Activated CD8-positive, alpha-beta memory T cell treated with anti-CD3 and anti-CD28 coated beads for 36 hours (primary cell): ENCODE measurements around the gene HHATL. TPM values are rescaled to one million over a fixed set of nuclear protein-coding genes. Genes with fewer than 3 reads are reported as not detected.

Source experiments
- CTCF ChIA-PET: fragments of 350-600 bp; sonication (Branson Sonifier 250); formaldehyde crosslinking; loops from one replicate; lab custom pipeline; 2021; ENCODE audit warnings: antibody characterized with exemption; lab: Charles Lee
- POLR2A ChIA-PET: fragments of 350-600 bp; sonication (Branson Sonifier 250); formaldehyde crosslinking; loops from one replicate; lab custom pipeline; 2021; ENCODE audit warnings: antibody characterized with exemption; lab: Charles Lee
- total RNA-seq, 2 experiments: library from RNA; stranded (reverse); gene quantifications; one replicate each; pipeline ENCODE4 v1.2.3, GENCODE V29; 2021

The HHATL gene
- total RNA-seq, 2 experiments from 2014 or later = not detected

DNA sequence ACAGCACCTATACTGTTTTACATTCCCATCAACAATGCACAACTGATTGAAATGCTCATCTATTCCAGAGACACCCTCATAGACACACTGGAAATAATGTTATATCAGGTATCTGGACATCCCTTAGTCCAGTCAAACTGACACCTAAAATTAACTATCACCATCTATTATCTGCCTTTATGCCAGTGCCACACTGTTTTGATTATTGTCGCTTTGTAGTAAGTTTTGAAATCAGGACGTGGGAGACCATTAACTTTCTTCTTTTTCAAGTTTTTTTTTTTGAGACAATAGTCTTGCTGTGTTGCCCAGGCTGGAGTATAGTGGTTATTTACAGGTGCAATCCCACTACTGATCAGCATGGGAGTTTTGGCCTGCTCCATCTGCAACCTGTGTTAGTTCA is 26.7 kb downstream of the HHATL start:
- ChIA-PET CTCF (no interaction called here), POLR2A (no interaction called here)

GRCh38 chr3:42674146-42674545 is 28.5 kb downstream of the HHATL start:
- POLR2A ChIA-PET = no interaction called here

DNA sequence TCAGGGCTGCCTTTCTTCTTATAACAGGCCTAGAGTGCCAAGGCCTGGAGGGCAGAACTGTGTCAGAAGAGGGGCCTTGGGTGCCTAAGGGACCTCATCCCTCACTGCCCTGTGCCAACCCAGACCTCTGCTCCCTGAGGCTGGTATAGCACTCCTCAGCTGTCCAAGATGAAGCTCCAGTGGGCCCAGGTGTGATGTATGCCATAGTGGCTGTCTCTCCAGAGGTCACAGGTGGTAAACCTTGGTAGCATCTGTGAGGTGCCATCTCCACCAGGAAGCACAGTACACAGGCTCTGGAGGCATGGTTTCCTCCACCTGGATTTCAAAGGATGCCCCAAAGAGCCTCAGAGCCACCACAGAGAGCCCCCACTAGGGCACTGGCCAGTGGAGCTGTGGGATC is 29.5 kb downstream of the HHATL start:
- CTCF ChIA-PET = no interaction called here
- POLR2A ChIA-PET = no interaction called here

More at GRCh38 chr3:42674146-42674545, 28.5 kb downstream of the HHATL start:
- CTCF ChIA-PET = no interaction called here

- CTCF ChIA-PET = no interaction called here
- POLR2A ChIA-PET = no interaction called here
Measured at GRCh38 chr3:42672515-42672914, 30.1 kb downstream of the HHATL start.

- ChIA-PET POLR2A (no interaction called here), CTCF (no interaction called here)
Measured at GRCh38 chr3:42670670-42671069, 31.9 kb downstream of the HHATL start.

GRCh38 chr3:42670051-42670576 is 32.5 kb downstream of the HHATL start:
- POLR2A ChIA-PET = no interaction called here
- CTCF ChIA-PET = interaction anchor here (0.9 kb wide), 1 partner anchor 168 kb away, joined by 3 read pairs; the partner anchor contains the start of gene VIPR1

DNA sequence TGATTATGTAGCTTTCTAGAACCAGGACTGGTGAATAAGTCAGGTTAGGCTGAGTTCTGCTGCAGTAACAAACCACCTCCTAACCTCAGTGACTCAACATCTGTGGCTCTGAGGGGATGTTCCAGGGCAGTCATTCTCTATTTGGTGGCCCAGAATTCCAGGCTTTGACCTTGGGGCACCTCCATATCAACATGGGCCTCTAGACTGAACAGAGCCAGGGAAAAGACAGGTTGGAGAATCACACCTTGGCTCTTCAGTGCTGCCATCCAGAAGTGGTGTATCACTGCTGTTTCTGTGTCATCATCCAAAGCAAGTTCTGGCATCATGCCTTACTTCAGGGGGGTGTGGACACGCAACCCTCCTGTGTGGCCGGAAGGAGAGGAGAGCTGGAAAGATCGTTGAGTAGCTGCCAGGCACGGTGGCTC is 33.8 kb downstream of the HHATL start:
- CTCF ChIA-PET = no interaction called here
- POLR2A ChIA-PET = no interaction called here

DNA sequence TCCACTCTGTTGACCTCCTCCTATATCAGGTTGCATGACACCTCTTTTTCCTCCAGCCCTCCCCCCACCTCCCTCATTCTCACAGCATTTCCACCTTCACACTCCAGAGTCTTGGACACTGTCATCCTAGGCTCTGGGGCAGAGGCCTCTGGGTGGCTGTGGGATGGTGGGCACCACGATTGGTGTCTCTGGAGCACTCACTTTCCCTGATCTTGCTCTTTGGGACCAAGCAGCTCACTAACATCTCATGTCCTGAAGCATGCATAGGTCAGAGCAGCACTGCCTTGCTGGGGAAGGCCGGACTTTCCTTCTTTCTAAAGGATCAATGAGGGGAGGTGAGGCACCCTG is 34.2 kb downstream of the HHATL start:
- ChIA-PET POLR2A (no interaction called here), CTCF (no interaction called here)

DNA sequence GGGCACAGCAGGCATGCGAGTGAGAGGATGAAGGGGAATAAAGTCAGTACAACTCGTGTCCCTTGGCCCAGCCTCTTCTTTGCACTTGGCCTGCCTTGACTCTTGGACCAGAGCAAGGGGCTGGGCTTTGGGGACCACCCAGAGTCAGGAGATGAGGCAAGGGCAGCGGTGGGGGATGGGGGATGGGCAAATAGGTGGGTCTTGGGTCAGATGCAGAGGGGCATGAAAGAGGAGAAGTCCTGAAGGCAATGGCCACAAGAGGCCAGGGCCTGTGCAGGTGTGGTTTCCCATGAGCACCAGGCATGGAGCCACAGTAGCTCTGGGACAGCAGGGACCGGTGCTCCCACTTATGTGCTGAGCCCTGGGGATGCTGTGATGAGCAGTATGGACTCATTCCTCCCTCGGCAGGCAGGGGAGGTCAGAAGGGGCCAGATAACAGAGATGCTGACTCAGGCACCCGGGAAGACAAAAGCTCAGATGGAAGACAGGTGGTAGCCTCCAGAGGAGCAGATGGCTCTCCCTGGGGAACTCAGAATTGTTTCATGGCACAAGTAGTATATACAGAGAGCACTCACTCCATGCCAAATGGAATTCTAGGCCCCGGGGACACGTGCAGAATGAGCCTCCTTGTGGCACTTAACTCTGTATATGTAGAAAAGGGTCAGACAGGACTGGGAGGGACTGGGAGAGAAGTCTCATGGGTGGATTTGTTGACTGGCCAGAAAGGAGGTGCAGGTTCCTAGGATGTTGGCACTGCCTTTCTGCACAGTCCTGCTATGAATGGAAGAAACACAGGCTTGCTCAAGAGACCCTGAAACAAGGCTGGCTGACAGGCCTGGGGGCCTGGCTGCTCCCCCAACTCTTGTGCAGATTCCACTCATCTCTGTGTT is 34.8 kb downstream of the HHATL start:
- ChIA-PET POLR2A (no interaction called here), CTCF (no interaction called here)

GRCh38 chr3:42667096-42667522 is 35.5 kb downstream of the HHATL start:
- ChIA-PET POLR2A (no interaction called here), CTCF (interaction anchor here (1.5 kb wide), 1 partner anchor 77 kb away, joined by 4 read pairs; no protein-coding TSS in a partner anchor)

DNA sequence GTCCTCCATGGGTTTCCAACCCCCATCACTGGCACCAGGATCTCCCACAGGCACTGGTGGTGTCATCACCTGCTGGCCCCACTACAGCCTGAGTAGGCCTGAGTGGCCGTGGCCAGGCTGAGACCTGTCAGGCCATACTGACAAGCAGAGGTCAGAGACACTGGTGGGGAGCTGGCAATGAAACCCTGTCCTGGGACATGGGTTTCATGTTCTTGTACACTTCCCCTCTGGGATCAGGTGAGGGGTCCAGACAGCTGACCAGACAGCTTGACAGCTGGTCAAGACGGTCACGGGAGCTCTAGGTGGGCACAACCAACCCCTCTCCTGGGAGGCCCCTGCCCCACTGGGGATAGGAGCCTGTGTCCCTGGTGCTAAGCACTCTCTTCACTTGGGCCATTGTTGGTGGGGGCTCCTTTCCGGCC is 36.0 kb downstream of the HHATL start:
- CTCF ChIA-PET = interaction anchor here (1.5 kb wide), 1 partner anchor 77 kb away, joined by 4 read pairs; no protein-coding TSS in a partner anchor
- POLR2A ChIA-PET = no interaction called here

GRCh38 chr3:42666022-42666421 is 36.6 kb downstream of the HHATL start:
- ChIA-PET CTCF (interaction anchor here (1.5 kb wide), 1 partner anchor 78 kb away, joined by 4 read pairs; no protein-coding TSS in a partner anchor), POLR2A (no interaction called here)

DNA sequence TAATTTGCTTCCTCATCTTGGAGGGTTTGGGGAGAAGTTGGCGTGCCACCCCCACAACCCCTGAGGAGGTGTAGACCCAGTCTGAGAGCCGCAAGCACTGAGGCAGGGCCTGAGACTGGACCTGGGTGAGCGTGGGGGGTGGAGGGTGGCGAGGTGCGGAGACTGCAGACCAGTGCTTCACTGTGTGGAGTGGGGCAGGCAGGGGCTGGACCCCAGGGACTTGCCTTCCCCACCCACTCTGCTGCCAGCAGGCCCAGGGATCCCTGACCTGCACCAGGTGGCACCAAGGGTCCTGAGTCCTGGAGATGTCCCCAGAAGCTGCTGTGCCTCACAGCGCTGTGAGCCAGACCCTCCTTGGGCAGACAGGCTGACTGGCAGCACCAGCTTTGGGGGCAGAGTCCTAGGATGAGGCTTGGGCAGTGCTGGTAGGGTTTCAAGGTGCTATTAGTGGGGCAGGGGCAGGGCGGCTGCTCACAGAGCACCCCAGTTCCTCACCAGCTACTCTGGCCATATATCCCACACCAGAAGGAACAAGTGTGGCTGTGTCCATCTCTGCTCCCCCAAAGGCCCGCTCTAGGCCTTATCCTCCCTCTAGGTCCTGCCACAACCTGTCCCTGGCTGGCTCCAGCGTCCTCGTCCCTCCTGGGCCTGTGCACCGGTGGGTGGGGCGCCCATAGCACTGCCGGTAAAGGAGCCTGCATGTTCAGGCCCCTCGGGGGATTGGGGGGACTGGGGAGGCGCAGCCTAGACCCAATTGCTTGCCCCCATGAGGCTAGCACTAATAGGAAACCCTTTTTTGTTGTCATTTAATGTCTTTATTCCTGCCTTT is 37.3 kb downstream of the HHATL start:
- ChIA-PET CTCF (interaction anchor here (1.5 kb wide), 1 partner anchor 79 kb away, joined by 4 read pairs; no protein-coding TSS in a partner anchor), POLR2A (no interaction called here)

DNA sequence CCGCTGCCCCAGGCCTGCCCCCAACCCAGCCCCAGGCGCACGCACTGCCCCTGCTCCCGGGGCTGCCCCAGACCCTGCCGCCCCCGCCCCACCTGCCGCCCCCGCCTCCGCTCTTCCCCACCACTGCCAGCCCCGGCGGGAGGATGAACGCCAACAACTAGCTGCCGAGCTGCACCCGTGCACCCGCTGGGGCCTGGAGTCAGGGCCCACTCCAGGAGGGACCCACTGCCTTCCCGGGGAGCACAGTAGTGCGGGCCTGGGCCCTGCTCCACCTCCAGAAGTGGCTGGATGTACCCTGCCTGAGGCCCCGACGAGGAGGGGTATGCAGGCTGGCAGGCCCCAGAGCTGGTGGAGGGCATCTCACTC is 38.2 kb downstream of the HHATL start:
- POLR2A ChIA-PET = no interaction called here
- CTCF ChIA-PET = no interaction called here

DNA sequence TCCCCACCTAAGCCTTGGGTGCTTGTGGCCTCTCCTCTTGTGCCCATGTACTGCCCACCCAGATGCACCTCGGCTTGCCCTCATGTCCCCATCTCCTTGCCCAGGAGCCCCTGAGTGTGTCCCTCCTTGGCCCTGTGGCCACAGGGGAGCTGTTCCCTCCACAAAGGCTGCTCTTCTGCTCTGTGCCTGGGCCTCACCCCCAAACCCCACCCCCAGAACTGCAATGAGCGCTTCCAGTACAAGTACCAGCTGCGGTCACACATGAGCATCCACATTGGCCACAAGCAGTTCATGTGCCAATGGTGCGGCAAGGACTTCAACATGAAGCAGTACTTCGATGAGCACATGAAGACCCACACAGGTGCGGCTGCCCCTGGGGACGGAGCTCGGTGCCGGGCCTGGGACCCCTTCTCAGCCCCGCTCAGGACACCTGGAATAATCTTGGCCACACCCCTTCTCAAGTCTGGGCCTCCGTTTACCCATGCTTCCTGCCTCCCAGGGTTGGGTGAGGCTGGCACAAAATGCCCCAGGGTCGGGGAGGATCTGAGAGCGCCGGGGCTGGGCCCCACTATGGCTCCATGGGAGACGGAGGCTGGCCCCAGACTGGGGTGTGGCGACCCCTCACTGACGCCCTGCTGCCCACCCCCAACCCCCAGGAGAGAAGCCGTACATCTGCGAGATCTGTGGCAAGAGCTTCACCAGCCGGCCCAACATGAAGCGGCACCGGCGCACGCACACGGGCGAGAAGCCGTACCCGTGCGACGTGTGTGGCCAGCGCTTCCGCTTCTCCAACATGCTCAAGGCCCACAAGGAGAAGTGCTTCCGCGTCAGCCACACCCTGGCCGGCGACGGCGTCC is 38.8 kb downstream of the HHATL start:
- ChIA-PET POLR2A (no interaction called here), CTCF (no interaction called here)

GRCh38 chr3:42662813-42663535 is 39.6 kb downstream of the HHATL start:
- ChIA-PET CTCF (interaction anchor here (0.6 kb wide), 1 partner anchor 82 kb away, joined by 3 read pairs; no protein-coding TSS in a partner anchor), POLR2A (interaction anchor here (0.5 kb wide), 1 partner anchor 14 kb away, joined by 3 read pairs; no protein-coding TSS in a partner anchor)

GRCh38 chr3:42662037-42662812 is 40.4 kb downstream of the HHATL start:
- CTCF ChIA-PET = interaction anchor here (0.6 kb wide), 1 partner anchor 83 kb away, joined by 3 read pairs; no protein-coding TSS in a partner anchor
- POLR2A ChIA-PET = interaction anchor here (0.5 kb wide), 1 partner anchor 14 kb away, joined by 3 read pairs; no protein-coding TSS in a partner anchor
